ENCODE data around the gene CENPB.

CENPB gene

DNA sequence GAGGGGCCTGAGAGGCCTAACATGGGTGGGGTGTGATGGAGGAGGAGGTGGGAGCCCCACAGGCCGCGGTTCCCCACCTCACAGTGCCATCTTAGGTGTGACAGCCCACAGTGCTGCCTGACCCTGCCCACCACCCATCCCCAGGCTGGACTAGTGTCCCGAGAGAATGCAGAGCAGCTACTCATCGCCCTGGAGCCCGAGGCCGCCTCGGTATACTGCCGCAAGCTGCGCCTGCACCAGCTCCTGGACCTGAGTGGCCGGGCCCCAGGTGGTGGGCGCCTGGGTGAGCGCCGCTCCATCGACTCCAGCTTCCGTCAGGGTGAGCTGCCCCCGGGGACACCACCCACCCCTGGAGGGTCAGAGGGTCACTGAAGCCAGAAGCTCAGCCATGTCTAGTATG lies 38.5 kb downstream of the CENPB start:
- no peak for DNase-seq (ENCODE audit: low read depth)

DNA sequence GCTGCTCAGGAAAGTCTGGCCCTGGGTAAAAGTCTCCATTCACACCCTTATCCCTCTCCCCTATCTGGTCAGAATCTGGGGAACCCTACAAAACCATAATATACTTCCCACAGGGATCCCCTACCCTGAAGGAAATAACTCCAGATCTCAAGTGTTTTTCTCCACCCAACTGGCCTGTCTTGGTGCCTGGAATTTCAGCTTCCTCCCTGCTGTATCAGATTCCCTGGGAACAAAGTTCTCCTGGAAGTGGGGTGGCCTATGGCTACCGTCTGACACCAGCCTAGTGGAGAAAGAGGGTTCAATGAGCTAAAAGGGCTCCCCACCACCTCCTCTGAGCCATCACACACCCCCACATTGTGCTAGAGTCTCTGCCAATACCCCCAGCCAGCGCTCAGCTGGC lies 39.1 kb downstream of the CENPB start:
- no peak for DNase-seq (ENCODE audit: low read depth)

GRCh38 chr20:3745686-3746173 lies 40.8 kb downstream of the CENPB start:
- no peak for DNase-seq (ENCODE audit: low read depth)

GRCh38 chr20:3744806-3745685 lies 41.5 kb downstream of the CENPB start:
- DNase-seq (ENCODE audit: low read depth), result peak; percentile 39

GRCh38 chr20:3744037-3744436 lies 42.5 kb downstream of the CENPB start:
- no peak for DNase-seq (ENCODE audit: low read depth)

DNA sequence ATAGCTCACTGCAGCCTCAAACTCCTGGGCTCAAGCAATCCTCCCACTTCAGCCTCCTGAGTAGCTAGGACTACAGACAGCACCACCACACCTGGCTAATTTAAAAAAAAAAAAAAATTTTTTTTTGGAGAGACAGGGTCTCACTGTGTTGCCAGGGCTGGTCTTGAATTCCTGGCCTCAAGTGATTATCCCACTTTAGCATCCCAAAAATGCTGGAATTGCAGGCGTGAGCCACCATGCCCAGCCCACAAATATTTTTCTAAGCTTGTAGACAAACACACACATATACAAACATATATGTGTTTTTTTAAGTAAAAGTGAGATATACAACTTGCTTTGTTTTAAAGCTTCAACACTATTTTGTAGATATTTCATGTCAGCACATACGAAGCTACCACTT lies 43.3 kb downstream of the CENPB start:
- DNase-seq (ENCODE audit: low read depth), result no peak

DNA sequence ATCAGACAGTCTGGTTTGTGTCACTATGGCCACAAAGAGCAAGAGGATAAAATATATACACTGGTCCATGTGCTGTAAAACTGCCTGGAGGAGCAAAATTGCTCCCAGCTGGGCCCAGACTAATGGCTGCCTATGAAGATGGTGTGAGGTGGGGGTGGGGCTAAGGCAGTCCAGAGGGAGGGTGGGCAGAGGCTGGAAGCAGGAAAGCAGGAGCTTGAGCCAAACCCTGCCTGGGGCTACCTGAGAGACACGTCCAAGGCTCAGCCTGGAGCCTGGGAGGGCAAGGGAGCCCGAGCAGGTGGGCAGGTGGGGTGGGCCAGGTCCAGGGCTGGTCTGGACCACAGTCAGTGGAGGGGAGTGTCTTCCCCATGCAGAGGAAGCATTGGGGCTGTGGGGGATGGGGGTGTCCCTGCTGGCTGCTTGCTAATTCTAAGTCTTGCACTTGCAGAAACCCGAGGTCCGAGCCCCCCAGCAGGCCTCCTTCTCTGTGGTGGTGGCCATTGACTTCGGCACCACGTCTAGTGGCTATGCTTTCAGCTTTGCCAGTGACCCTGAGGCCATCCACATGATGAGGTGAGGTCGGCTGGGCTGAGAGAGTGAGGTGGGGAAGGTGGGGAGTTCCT lies 44.6 kb downstream of the CENPB start:
- no peak for DNase-seq (ENCODE audit: low read depth)

GRCh38 chr20:3740615-3741301 lies 45.8 kb downstream of the CENPB start:
- DNase-seq (ENCODE audit: low read depth), result no peak

DNA sequence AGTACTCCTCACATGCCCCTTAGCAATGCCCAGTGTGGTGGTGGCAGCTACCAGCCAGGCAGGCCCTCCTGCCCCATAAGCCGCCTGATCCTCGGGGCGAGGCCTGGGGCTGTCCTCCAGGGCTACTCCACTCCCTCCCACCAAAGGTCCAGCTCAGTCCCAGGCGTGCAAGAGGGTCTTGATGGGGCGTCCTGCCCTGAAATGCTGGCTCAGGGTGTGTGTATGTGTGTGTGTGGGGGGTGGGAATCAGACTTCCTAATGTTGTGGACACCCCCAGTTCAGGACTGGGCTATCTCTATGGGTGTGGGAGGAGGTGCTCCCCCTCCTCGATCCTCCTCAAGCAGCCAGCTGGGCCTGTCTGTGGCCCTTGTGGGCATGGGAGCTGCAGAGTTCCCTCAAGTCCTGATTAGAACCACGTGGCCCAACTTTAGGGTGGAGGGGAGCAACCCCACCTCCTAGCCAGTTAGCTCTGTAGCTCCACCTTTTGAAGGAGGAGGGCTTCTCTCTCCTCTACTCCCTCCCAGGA lies 46.6 kb downstream of the CENPB start:
- DNase-seq (ENCODE audit: low read depth), result no peak

DNA sequence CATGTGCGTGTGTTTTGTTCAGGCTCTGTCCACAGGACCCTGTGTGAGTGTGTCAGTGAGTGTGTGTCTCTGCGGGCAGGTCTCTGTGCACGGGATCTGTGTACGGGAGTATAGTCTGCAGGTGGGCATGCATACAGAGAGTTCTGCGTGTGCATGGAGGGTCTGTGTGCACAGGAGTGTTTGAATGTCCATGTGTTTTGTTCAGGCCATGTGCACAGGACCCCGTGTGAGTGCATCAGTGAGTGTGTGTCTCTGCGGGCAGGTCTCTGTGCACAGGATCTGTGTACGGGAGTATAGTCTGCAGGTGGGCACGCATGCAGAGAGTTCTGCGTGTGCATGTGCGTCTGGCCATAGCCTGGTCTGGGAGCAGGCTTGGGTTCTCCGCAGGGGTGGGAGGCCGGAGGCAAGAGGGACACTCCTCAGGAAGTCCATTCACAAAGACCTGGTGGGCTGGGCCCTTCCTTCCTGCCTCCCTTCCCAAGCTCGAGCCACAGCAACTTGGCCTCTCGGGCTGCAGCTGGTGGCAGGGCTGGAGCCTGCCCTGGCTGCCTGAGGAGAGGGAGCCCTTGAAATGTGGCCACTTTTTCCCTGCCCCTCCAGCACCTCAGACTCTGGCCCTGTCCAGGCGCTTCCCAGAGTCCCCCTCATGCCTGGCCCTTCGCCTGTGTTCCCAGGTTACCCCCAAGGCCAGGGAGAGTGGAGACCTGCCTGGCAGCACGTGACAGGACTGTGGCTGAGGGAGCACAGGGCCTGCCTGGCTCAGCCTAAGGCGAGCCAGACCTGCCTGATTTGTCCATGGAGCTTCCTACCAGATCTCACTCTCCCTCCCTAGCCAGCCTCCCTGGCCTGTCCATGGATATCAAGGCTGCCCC lies 47.2 kb downstream of the CENPB start:
- no peak for DNase-seq (ENCODE audit: low read depth)

GRCh38 chr20:3738111-3739053 lies 48.2 kb downstream of the CENPB start:
- DNase-seq (ENCODE audit: low read depth), result no peak

DNA sequence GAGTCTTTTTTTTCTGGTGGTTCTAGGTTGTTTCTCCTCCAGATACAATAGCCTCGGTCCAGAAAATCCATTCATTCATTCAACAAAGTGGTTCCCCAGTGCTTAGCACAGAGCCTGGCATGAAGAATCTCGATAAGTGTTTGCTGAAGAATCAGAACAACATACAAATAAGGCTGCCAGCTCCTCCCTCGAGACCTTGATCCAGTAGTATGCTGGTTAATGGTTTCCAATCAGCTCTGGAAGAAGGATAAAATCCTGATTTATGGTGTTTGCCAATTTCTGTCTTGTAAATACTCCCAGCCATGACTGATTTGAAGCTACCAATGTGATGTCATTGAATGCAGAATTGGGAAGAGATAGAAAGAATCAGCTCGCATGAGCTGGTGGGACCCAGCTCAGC lies 50.8 kb downstream of the CENPB start:
- no peak for DNase-seq (ENCODE audit: low read depth)

DNA sequence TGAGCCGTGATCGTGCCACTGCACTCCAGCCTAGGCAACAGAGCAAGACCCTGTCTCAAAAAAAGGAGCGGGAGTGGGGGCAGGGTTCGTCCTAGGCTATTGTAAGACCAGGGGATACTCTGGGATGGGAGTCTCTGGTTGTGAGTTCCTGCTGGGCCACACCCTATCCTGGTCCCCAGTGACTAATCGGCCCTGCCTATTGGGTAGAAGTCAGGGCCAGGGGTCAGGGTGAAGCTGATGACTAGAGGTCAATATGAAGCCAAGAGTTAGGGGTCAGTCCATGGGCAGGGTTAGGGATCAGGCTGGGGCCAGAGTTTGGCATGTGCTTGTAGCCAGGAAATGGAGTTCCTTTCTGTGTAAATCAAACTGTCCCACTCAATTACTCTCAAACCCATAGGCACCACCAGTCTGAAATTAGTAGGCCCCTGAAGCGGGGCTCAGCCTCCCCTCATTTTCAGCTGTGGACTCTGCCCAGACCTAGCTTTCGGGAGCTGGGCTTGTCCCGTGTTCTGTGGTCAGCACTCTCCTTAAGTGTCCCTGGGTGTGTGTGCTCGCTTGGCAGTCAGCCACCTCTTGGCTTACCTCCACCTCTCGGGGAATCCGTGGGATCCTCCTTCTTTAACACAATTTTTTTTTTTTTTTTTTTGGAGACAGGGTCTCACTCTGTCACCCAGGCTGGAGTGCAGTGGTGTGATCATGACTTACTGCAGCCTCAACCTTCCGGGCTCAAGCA lies 52.3 kb downstream of the CENPB start:
- DNase-seq (ENCODE audit: low read depth), result no peak
